ENCODE results near the gene STIM2.

Gene STIM2

DNA sequence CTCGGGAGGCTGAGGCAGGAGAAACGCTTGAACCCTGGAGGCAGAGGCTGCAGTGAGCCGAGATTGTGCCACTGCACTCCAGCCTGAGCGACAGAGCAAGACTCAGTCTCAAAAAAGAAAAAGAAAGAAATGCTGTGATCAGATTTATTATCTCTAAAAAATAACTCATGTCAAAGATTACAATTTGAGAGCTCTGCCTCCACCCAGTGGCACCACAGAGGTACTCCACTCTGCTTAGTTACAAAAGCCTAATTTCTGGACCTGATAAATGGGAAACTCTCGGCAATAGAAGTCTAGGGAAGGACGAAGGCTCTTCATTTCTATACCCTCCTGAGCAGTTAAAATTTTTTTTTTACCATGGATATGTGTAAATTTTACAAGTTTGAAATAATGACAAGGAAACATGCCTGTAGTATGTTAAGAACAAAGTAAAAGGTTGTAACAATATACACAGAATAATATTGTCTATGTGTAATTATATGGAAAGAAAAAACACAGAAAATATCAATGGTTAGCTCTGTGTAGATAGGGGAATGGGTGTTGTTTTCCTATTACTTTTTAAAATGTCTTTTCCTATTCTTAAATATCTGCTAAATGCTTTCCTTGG, 149.8 kb downstream of the STIM2 start:
- no peaks in the 10 kb centered on the region for H3K9me3 ChIP-seq (ENCODE audit: control insufficient read depth in 2 of 2, low read length in 2 of 2)
- no peaks in the 10 kb centered on the region for H3K36me3 ChIP-seq (ENCODE audit: control insufficient read depth in 2 of 2, insufficient read depth in 2 of 2, low read length in 2 of 2)
- no peaks in the 10 kb centered on the region for H3K27me3 ChIP-seq (ENCODE audit: control insufficient read depth in 1 of 2, insufficient read depth in 2 of 2, low read length in 2 of 2)
- no peak overlapping the region for H3K27ac ChIP-seq (ENCODE audit: low read length)
- no peak overlapping the region for H3K9ac ChIP-seq (ENCODE audit: low read length in 2 of 2)
- H3K4me1 ChIP-seq (ENCODE audit: control insufficient read depth, insufficient read depth, low read length), result no peaks in the 10 kb centered on the region
- no peak overlapping the region for H3K4me3 ChIP-seq (ENCODE audit: low read length in 2 of 2)

DNA sequence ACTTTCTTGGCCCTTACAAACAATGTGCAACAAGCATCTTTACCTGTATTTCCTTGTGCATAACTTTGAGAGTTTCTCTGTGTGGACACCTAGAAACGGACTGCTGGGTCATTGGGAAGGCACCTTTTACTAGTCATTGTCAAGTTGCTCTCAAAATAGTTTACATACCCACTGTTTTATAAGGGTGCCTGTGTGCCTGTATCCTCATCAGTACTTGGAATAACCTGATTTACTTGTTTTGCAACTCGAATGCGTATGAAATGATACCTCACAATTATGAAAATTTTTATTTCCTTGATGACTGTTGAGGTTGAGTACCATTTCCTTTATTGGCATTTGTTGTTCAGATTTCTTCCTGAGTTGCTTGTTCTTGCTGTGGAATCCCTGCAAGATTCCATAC, 150.8 kb downstream of the STIM2 start:
- H3K9me3 ChIP-seq (ENCODE audit: control insufficient read depth in 2 of 2, low read length in 2 of 2), result no peaks in the 10 kb centered on the region
- no peak overlapping the region for H3K27ac ChIP-seq (ENCODE audit: low read length)
- H3K4me1 ChIP-seq (ENCODE audit: control insufficient read depth, insufficient read depth, low read length), result no peaks in the 10 kb centered on the region
- H3K36me3 ChIP-seq (ENCODE audit: control insufficient read depth in 2 of 2, insufficient read depth in 2 of 2, low read length in 2 of 2), result no peaks in the 10 kb centered on the region
- H3K27me3 ChIP-seq (ENCODE audit: control insufficient read depth in 1 of 2, insufficient read depth in 2 of 2, low read length in 2 of 2), result no peaks in the 10 kb centered on the region
- H3K9ac ChIP-seq (ENCODE audit: low read length in 2 of 2), result no peak overlapping the region
- no peak overlapping the region for H3K4me3 ChIP-seq (ENCODE audit: low read length in 2 of 2)

DNA sequence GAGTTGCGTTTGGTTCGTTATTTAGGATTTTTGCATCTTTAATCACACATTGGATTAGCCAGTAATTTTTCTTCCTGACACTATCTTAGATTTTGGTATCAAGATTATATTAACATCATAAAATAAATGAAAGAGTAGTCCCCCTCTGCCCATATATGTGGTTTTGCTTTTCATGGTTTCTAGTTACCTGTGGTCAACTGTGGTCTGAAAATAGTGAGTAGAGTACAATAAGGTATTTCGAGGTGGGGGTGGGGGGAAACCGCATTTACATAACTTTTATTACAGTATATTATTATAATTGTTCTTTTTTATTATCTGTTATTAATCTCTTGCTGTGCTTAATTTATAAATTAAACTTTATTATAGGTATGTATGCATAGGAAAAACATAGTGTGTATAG, 152.4 kb downstream of the STIM2 start:
- Histone ChIP-seq H3K4me3 (ENCODE audit: low read length in 2 of 2) (no peak overlapping the region), H3K27ac (ENCODE audit: low read length) (no peak overlapping the region), H3K9ac (ENCODE audit: low read length in 2 of 2) (no peak overlapping the region), H3K27me3 (ENCODE audit: control insufficient read depth in 1 of 2, insufficient read depth in 2 of 2, low read length in 2 of 2) (no peaks in the 10 kb centered on the region), H3K9me3 (ENCODE audit: control insufficient read depth in 2 of 2, low read length in 2 of 2) (no peaks in the 10 kb centered on the region), H3K36me3 (ENCODE audit: control insufficient read depth in 2 of 2, insufficient read depth in 2 of 2, low read length in 2 of 2) (peaks cover 0 to 3% of the 10 kb centered on the region in 2 donors), H3K4me1 (ENCODE audit: control insufficient read depth, insufficient read depth, low read length) (no peaks in the 10 kb centered on the region)

DNA sequence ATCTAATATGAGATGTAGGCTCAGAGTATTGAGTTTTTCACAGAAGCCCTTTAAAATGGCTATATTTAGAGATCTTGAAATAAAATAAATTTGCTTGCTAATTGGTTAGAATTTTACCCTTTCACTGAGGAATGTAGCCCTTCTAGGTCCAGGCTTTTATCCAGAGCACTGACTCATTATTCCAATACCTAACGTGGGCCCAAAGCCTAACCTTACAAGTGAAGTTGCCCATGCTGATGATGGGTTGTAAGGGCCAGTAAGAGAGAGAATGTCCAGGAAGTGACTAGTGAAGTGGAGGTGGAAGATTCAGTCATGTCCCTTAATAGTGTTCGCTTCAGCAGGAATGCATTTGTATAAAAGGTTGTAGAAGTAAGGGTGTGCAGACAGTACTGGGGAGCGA, 155.9 kb downstream of the STIM2 start:
- H3K27ac ChIP-seq (ENCODE audit: low read length), result no peak overlapping the region
- H3K4me1 ChIP-seq (ENCODE audit: control insufficient read depth, insufficient read depth, low read length), result no peaks in the 10 kb centered on the region
- H3K9ac ChIP-seq (ENCODE audit: low read length in 2 of 2), result no peak overlapping the region
- peaks cover 0 to 3% of the 10 kb centered on the region in 2 donors for H3K36me3 ChIP-seq (ENCODE audit: control insufficient read depth in 2 of 2, insufficient read depth in 2 of 2, low read length in 2 of 2)
- H3K9me3 ChIP-seq (ENCODE audit: control insufficient read depth in 2 of 2, low read length in 2 of 2), result no peaks in the 10 kb centered on the region
- H3K4me3 ChIP-seq (ENCODE audit: low read length in 2 of 2), result no peak overlapping the region
- H3K27me3 ChIP-seq (ENCODE audit: control insufficient read depth in 1 of 2, insufficient read depth in 2 of 2, low read length in 2 of 2), result no peaks in the 10 kb centered on the region

DNA sequence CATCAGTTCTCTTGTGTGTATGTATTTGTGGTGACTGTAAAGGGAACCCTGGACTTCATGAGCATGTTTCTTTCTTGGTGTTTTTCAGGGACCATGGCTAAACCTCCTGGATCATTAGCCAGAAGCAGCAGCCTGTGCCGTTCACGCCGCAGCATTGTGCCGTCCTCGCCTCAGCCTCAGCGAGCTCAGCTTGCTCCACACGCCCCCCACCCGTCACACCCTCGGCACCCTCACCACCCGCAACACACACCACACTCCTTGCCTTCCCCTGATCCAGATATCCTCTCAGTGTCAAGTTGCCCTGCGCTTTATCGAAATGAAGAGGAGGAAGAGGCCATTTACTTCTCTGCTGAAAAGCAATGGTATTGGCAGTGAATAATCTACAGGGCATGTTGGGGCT, 157.0 kb downstream of the STIM2 start:
- Histone ChIP-seq H3K36me3 (ENCODE audit: control insufficient read depth in 2 of 2, insufficient read depth in 2 of 2, low read length in 2 of 2) (peaks cover 1 to 6% of the 10 kb centered on the region in 2 donors), H3K4me3 (ENCODE audit: low read length in 2 of 2) (no peak overlapping the region), H3K27me3 (ENCODE audit: control insufficient read depth in 1 of 2, insufficient read depth in 2 of 2, low read length in 2 of 2) (no peaks in the 10 kb centered on the region), H3K9ac (ENCODE audit: low read length in 2 of 2) (no peak overlapping the region), H3K4me1 (ENCODE audit: control insufficient read depth, insufficient read depth, low read length) (no peaks in the 10 kb centered on the region), H3K9me3 (ENCODE audit: control insufficient read depth in 2 of 2, low read length in 2 of 2) (no peaks in the 10 kb centered on the region), H3K27ac (ENCODE audit: low read length) (no peak overlapping the region)

DNA sequence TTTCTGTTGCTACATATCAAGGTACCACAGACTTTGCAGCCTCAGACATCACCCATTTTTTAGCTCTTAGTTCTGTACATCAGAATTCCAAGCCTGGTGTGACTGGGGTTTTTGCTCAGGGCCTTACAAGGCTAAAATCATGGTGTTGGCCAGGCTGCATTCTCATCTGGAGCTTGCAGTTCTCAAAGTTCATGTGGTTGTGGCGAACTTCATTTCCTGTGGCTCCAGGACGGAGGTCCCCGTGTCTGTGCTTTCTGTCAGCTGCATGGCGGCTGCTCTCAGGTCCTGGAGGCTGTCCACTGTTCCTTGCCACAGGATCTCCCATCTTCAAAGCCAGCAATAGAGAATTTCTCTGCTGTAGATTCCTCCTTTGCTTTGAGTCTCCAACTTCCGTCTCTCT, 157.4 kb downstream of the STIM2 start:
- Histone ChIP-seq H3K4me3 (ENCODE audit: low read length in 2 of 2) (no peak overlapping the region), H3K4me1 (ENCODE audit: control insufficient read depth, insufficient read depth, low read length) (no peaks in the 10 kb centered on the region), H3K27me3 (ENCODE audit: control insufficient read depth in 1 of 2, insufficient read depth in 2 of 2, low read length in 2 of 2) (no peaks in the 10 kb centered on the region), H3K36me3 (ENCODE audit: control insufficient read depth in 2 of 2, insufficient read depth in 2 of 2, low read length in 2 of 2) (peaks cover 3 to 7% of the 10 kb centered on the region in 2 donors), H3K9me3 (ENCODE audit: control insufficient read depth in 2 of 2, low read length in 2 of 2) (no peaks in the 10 kb centered on the region), H3K9ac (ENCODE audit: low read length in 2 of 2) (no peak overlapping the region), H3K27ac (ENCODE audit: low read length) (no peak overlapping the region)

DNA sequence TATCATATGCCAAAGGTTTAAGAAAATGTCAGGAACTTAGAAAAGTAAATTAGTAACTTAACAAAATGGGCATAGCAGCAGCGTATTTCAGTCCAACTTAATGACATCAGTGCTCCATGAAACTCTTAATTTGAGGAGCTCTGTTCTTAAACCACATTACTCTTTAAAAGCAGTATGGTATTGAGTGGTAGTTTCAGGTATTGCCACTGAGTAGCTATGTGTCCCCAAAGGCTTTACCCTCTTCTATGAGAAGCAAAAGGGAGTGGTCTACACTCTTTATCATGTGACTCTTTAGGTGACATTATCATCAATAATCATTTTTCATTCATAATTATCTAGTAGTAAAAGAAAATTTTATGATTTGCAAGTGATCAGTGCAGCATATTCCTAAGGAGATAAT, 158.3 kb downstream of the STIM2 start:
- Histone ChIP-seq H3K4me1 (ENCODE audit: control insufficient read depth, insufficient read depth, low read length) (no peaks in the 10 kb centered on the region), H3K36me3 (ENCODE audit: control insufficient read depth in 2 of 2, insufficient read depth in 2 of 2, low read length in 2 of 2) (peaks cover 3 to 7% of the 10 kb centered on the region in 2 donors)

DNA sequence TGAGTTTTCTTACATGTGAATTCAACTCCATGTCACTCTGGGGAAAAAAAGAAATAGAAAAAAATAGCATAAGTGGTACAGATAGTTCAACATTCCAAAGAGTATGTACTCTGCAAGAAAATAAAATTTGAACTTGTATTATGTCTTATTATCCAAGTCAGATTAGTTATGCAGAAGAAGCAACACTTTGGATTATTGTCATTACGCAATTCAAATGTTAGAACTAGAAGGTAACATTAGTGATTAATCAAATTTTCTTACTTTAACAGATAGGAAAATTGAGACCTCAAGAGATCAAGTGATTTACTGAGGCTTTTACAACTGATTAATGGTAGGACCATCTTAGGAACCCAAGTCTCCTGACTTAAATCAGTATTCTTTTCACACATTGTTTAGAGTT, 159.1 kb downstream of the STIM2 start:
- no peak overlapping the region for H3K4me3 ChIP-seq (ENCODE audit: low read length in 2 of 2)
- H3K36me3 ChIP-seq (ENCODE audit: control insufficient read depth in 2 of 2, insufficient read depth in 2 of 2, low read length in 2 of 2), result peaks cover 3 to 7% of the 10 kb centered on the region in 2 donors
- no peak overlapping the region for H3K9ac ChIP-seq (ENCODE audit: low read length in 2 of 2)
- no peaks in the 10 kb centered on the region for H3K4me1 ChIP-seq (ENCODE audit: control insufficient read depth, insufficient read depth, low read length)
- no peak overlapping the region for H3K27ac ChIP-seq (ENCODE audit: low read length)
- H3K27me3 ChIP-seq (ENCODE audit: control insufficient read depth in 1 of 2, insufficient read depth in 2 of 2, low read length in 2 of 2), result no peaks in the 10 kb centered on the region
- H3K9me3 ChIP-seq (ENCODE audit: control insufficient read depth in 2 of 2, low read length in 2 of 2), result no peaks in the 10 kb centered on the region

More for the DNA sequence above, 158.3 kb downstream of the STIM2 start:
- H3K9me3 ChIP-seq (ENCODE audit: control insufficient read depth in 2 of 2, low read length in 2 of 2), result no peaks in the 10 kb centered on the region
- no peak overlapping the region for H3K9ac ChIP-seq (ENCODE audit: low read length in 2 of 2)
- no peaks in the 10 kb centered on the region for H3K27me3 ChIP-seq (ENCODE audit: control insufficient read depth in 1 of 2, insufficient read depth in 2 of 2, low read length in 2 of 2)
- H3K4me3 ChIP-seq (ENCODE audit: low read length in 2 of 2), result no peak overlapping the region
- H3K27ac ChIP-seq (ENCODE audit: low read length), result no peak overlapping the region

DNA sequence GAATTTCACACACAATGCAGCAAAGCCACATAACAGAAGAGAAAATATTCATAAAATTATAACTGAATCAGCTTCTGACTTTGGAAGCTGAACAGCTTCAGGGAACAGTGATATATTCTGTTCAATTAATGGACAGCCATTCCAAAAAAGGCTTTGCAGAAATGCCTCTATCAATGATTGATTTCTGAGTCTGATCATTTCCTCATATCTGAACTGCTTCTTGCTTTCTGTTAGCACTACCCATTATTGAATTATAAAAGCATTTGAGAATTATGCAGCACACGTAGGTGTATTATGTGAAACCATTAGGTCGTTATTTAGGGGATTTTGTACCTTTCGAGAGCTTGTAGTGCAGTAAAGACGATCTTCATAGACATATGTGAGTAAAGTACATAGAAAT, 159.6 kb downstream of the STIM2 start:
- Histone ChIP-seq H3K36me3 (ENCODE audit: control insufficient read depth in 2 of 2, insufficient read depth in 2 of 2, low read length in 2 of 2) (peaks cover 3 to 7% of the 10 kb centered on the region in 2 donors), H3K27ac (ENCODE audit: low read length) (no peak overlapping the region), H3K4me1 (ENCODE audit: control insufficient read depth, insufficient read depth, low read length) (no peaks in the 10 kb centered on the region), H3K27me3 (ENCODE audit: control insufficient read depth in 1 of 2, insufficient read depth in 2 of 2, low read length in 2 of 2) (no peaks in the 10 kb centered on the region), H3K9me3 (ENCODE audit: control insufficient read depth in 2 of 2, low read length in 2 of 2) (no peaks in the 10 kb centered on the region), H3K4me3 (ENCODE audit: low read length in 2 of 2) (no peak overlapping the region), H3K9ac (ENCODE audit: low read length in 2 of 2) (no peak overlapping the region)

DNA sequence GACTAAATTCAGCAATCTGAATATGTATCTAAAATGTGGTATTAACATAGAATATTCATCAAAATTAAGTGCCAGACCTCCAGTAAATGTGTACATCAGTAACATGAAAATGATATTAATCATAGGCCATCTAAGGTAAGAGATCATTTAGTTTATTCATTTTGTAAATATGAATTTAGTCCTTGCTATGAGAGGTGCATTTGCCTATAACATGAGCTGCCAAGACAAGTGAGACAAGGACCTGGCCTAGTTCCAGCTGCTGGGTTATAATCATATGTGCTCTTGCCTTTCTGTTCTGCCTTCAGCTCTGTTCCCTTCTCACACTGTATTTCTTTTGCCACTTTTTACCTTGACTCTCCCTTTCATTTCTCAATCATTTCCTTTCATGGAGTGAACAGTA, 160.0 kb downstream of the STIM2 start:
- Histone ChIP-seq H3K9ac (ENCODE audit: low read length in 2 of 2) (no peak overlapping the region), H3K4me3 (ENCODE audit: low read length in 2 of 2) (no peak overlapping the region), H3K27ac (ENCODE audit: low read length) (no peak overlapping the region), H3K36me3 (ENCODE audit: control insufficient read depth in 2 of 2, insufficient read depth in 2 of 2, low read length in 2 of 2) (peaks cover 3 to 7% of the 10 kb centered on the region in 2 donors), H3K4me1 (ENCODE audit: control insufficient read depth, insufficient read depth, low read length) (no peaks in the 10 kb centered on the region), H3K27me3 (ENCODE audit: control insufficient read depth in 1 of 2, insufficient read depth in 2 of 2, low read length in 2 of 2) (no peaks in the 10 kb centered on the region), H3K9me3 (ENCODE audit: control insufficient read depth in 2 of 2, low read length in 2 of 2) (no peaks in the 10 kb centered on the region)

DNA sequence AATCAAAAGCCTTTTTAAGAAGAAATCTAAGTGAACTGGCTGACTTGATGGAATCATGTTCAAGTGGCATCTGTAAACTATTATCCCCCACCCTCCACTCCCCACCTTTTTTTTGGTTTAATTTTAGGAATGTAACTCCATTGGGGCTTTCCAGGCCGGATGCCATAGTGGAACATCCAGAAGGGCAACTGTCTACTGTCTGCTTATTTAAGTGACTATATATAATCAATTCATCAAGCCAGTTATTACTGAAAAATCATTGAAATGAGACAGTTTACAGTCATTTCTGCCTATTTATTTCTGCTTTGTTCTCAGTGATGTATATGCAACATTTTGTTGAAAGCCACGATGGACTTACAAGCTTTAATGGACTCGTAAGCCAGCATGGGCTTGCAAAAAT, 162.3 kb downstream of the STIM2 start:
- no peaks in the 10 kb centered on the region for H3K9me3 ChIP-seq (ENCODE audit: control insufficient read depth in 2 of 2, low read length in 2 of 2)
- H3K27ac ChIP-seq (ENCODE audit: low read length), result no peak overlapping the region
- no peak overlapping the region for H3K4me3 ChIP-seq (ENCODE audit: low read length in 2 of 2)
- no peaks in the 10 kb centered on the region for H3K4me1 ChIP-seq (ENCODE audit: control insufficient read depth, insufficient read depth, low read length)
- no peak overlapping the region for H3K9ac ChIP-seq (ENCODE audit: low read length in 2 of 2)
- no peaks in the 10 kb centered on the region for H3K27me3 ChIP-seq (ENCODE audit: control insufficient read depth in 1 of 2, insufficient read depth in 2 of 2, low read length in 2 of 2)
- peaks cover 3 to 4% of the 10 kb centered on the region in 2 donors for H3K36me3 ChIP-seq (ENCODE audit: control insufficient read depth in 2 of 2, insufficient read depth in 2 of 2, low read length in 2 of 2)

Data from stomach smooth muscle (tissue), 2 donors.